Cardiac muscle cell (in vitro differentiated cells and primary cell): ENCODE results near the gene CLPTM1L. TPM values are rescaled to one million over a fixed set of nuclear protein-coding genes. Genes with fewer than 3 reads are reported as not detected.
"Not testable (repeated sequence)": the region's sequence is repeated elsewhere in the genome, so short reads cannot be mapped to it uniquely, and the experiment has no call there.

ENCODE experiments used
- DNase-seq, 2 donors: peaks; one replicate each; pipeline versions ENCODE4 v3.0.0 to v3.0.0-alpha.2; 2010 to 2017; ENCODE audit warnings: low read depth in 1 of 2, low spot score in 1 of 2
- H3K27ac ChIP-seq: fragments of 200-600 bp; sonication (generic); 2 replicates; pipeline ENCODE4 v1.5.1; 2016
- H3K27me3 ChIP-seq: fragments of 200-600 bp; sonication (generic); 2 replicates; pipeline ENCODE4 v1.6.0; 2016; ENCODE audit warnings: control low read depth
- H3K36me3 ChIP-seq: fragments of 200-600 bp; sonication (generic); 2 replicates; pipeline ENCODE4 v1.5.1; 2016; ENCODE audit warnings: control low read depth
- H3K4me1 ChIP-seq: fragments of 200-600 bp; sonication (generic); 2 replicates; pipeline ENCODE4 v1.8.1; 2017; ENCODE audit warnings: low read depth, mild to moderate bottlenecking, mixed run types
- H3K4me3 ChIP-seq: fragments of 200-600 bp; sonication (generic); 2 replicates; pipeline ENCODE4 v1.5.1; 2016; ENCODE audit warnings: mild to moderate bottlenecking
- H3K9me3 ChIP-seq: fragments of 200-600 bp; sonication (generic); 2 replicates; pipeline ENCODE4 v1.5.1; 2017; ENCODE audit warnings: low read depth, mild to moderate bottlenecking, control low read depth
- CTCF ChIP-seq: IDR thresholded peaks from 2 replicates; pipeline ENCODE4 v1.5.1; 2012; ENCODE audit warnings: low read depth, mild to moderate bottlenecking, low read length
- polyA plus RNA-seq: library from polyadenylated mRNA; unstranded; fragments of >200 nt; fragmentation: Nextera tagmentation; extraction: Ambion mirVana; gene quantifications from 2 replicates; pipeline ENCODE4 v1.2.1, GENCODE V29; 2016
- total RNA-seq: library from RNA; depleted of rRNA; stranded (reverse); fragments of >200 nt; gene quantifications from 2 replicates; pipeline ENCODE4 v1.2.3, GENCODE V29; 2016

CLPTM1L gene
- total and polyA plus RNA-seq, 2 experiments from 2014 or later, result 78.4 to 154 TPM

GRCh38 chr5:1334831-1335539 is 9.9 kb downstream of the CLPTM1L start:
- H3K4me1 ChIP-seq, result no peaks in the 10 kb centered on the region
- no peak for TF ChIP-seq CTCF
- H3K36me3 ChIP-seq, result peaks cover 41% of the 10 kb centered on the region
- DNase-seq, result no peak
- no peaks in the 10 kb centered on the region for H3K27me3 ChIP-seq
- H3K9me3 ChIP-seq, result no peaks in the 10 kb centered on the region
- no peak overlapping the region for H3K4me3 ChIP-seq
- no peak overlapping the region for H3K27ac ChIP-seq

- H3K9me3 ChIP-seq, result no peaks in the 10 kb centered on the region
- H3K27ac ChIP-seq, result no peak overlapping the region
- H3K4me1 ChIP-seq, result no peaks in the 10 kb centered on the region
- H3K36me3 ChIP-seq, result peaks cover 41% of the 10 kb centered on the region
- no peak for DNase-seq
- H3K4me3 ChIP-seq, result no peak overlapping the region
- H3K27me3 ChIP-seq, result no peaks in the 10 kb centered on the region
- TF ChIP-seq CTCF, result no peak
Observed at GRCh38 chr5:1333986-1334385, 10.9 kb downstream of the CLPTM1L start.

GRCh38 chr5:1333286-1333685 is 11.6 kb downstream of the CLPTM1L start:
- H3K27me3 ChIP-seq, H3K4me3 ChIP-seq, H3K27ac ChIP-seq, H3K4me1 ChIP-seq, H3K9me3 ChIP-seq: not testable (repeated sequence)
- peak in 1 of 2 donors; percentile 24 for DNase-seq
- peaks cover 35% of the 10 kb centered on the region for H3K36me3 ChIP-seq

GRCh38 chr5:1332461-1333001 is 12.4 kb downstream of the CLPTM1L start:
- peak overlapping the region; percentile 39 for H3K27ac ChIP-seq
- TF ChIP-seq CTCF, result no peak

GRCh38 chr5:1331861-1332405 is 13.0 kb downstream of the CLPTM1L start:
- peaks cover 24% of the 10 kb centered on the region for H3K36me3 ChIP-seq
- TF ChIP-seq CTCF, result no peak

More at GRCh38 chr5:1332461-1333001, 12.4 kb downstream of the CLPTM1L start:
- Histone ChIP-seq H3K9me3 (no peaks in the 10 kb centered on the region), H3K36me3 (peaks cover 27% of the 10 kb centered on the region), H3K27me3 (no peaks in the 10 kb centered on the region), H3K4me1 (no peaks in the 10 kb centered on the region), H3K4me3 (no peak overlapping the region)
- peak; percentile 27 to 30 for DNase-seq

More at GRCh38 chr5:1331861-1332405, 13.0 kb downstream of the CLPTM1L start:
- Histone ChIP-seq H3K4me1 (no peaks in the 10 kb centered on the region), H3K4me3 (no peak overlapping the region), H3K9me3 (no peaks in the 10 kb centered on the region), H3K27me3 (no peaks in the 10 kb centered on the region), H3K27ac (peak overlapping the region; percentile 39)
- DNase-seq, result no peak
